ENCODE data around the gene ATP8A2. TPM values are rescaled to one million over a fixed set of nuclear protein-coding genes. Genes with fewer than 3 reads are reported as not detected.

The ATP8A2 gene
- polyA plus RNA-seq, 1 donor = 1.6 TPM

- no peak for DNase-seq
Observed at GRCh38 chr13:25862156-25862555, 490.4 kb downstream of the ATP8A2 start.

- no peak for DNase-seq
Observed at GRCh38 chr13:25864116-25864515, 492.3 kb downstream of the ATP8A2 start.

GRCh38 chr13:25864936-25865335 is 493.2 kb downstream of the ATP8A2 start:
- DNase-seq = no peak

GRCh38 chr13:25865391-25865790 is 493.6 kb downstream of the ATP8A2 start:
- DNase-seq = no peak

GRCh38 chr13:25867038-25867437 is 495.3 kb downstream of the ATP8A2 start:
- DNase-seq = no peak

- DNase-seq = no peak
Observed at GRCh38 chr13:25868490-25868889, 496.7 kb downstream of the ATP8A2 start.

GRCh38 chr13:25869941-25870340 is 498.2 kb downstream of the ATP8A2 start:
- no peak for DNase-seq

- no peak for DNase-seq
Observed at GRCh38 chr13:25871389-25872125, 499.8 kb downstream of the ATP8A2 start.

GRCh38 chr13:25872481-25873241 is 500.9 kb downstream of the ATP8A2 start:
- DNase-seq = no peak

- DNase-seq = no peak
Observed at GRCh38 chr13:25873242-25873612, 501.5 kb downstream of the ATP8A2 start.

- DNase-seq = no peak
Observed at GRCh38 chr13:25874064-25874737, 502.4 kb downstream of the ATP8A2 start.

GRCh38 chr13:25874907-25875306 is 503.1 kb downstream of the ATP8A2 start:
- no peak for DNase-seq

GRCh38 chr13:25876247-25876646 is 504.5 kb downstream of the ATP8A2 start:
- no peak for DNase-seq

GRCh38 chr13:25879466-25879865 is 507.7 kb downstream of the ATP8A2 start:
- no peak for DNase-seq

GRCh38 chr13:25881136-25881926 is 509.6 kb downstream of the ATP8A2 start:
- DNase-seq = peak; percentile 33

GRCh38 chr13:25881971-25882451 is 510.2 kb downstream of the ATP8A2 start:
- DNase-seq = peak; percentile 36

- DNase-seq = no peak
Observed at GRCh38 chr13:25882466-25883357, 510.9 kb downstream of the ATP8A2 start.

- DNase-seq = no peak
Observed at GRCh38 chr13:25885418-25885817, 513.6 kb downstream of the ATP8A2 start.

- no peak for DNase-seq
Observed at GRCh38 chr13:25886438-25887214, 514.9 kb downstream of the ATP8A2 start.

GRCh38 chr13:25887962-25888655 is 516.3 kb downstream of the ATP8A2 start:
- no peak for DNase-seq

Measured in hindlimb muscle (tissue), 1 donor.